Coronary artery (tissue), 2 donors: Measurements from ENCODE around the gene SCN4B.

Experiments used
- DNase-seq: peaks from one replicate; pipeline ENCODE4 v3.0.0-alpha.2; 2017; ENCODE audit warnings: low spot score
- H3K27ac ChIP-seq, 2 donors: fragments of 200-600 bp; sonication (generic); one replicate each; pipeline ENCODE4 v1.5.1; 2016 to 2019
- H3K4me3 ChIP-seq: fragments of 200-600 bp; sonication (generic); 2 replicates; pipeline ENCODE4 v1.5.1; 2016; ENCODE audit warnings: mild to moderate bottlenecking, moderate library complexity
- CTCF ChIP-seq: fragments of 200-600 bp; sonication (generic); IDR thresholded peaks from one replicate; pipeline ENCODE4 v1.5.1; 2019; ENCODE audit warnings: antibody characterized with exemption

SCN4B gene

GRCh38 chr11:118115048-118115447, 37.6 kb downstream of the SCN4B start:
- DNase-seq = no peak
- Histone ChIP-seq H3K27ac (no peak overlapping the region), H3K4me3 (no peak overlapping the region)
- TF ChIP-seq CTCF = no peak

- Histone ChIP-seq H3K4me3 (no peak overlapping the region), H3K27ac (no peak overlapping the region)
- TF ChIP-seq CTCF = no peak
- no peak for DNase-seq
These were observed 38.4 kb downstream of the SCN4B start for GRCh38 chr11:118114266-118114665.

GRCh38 chr11:118112711-118113430, 39.8 kb downstream of the SCN4B start:
- H3K27ac ChIP-seq = no peak overlapping the region
- no peak overlapping the region for H3K4me3 ChIP-seq
- no peak for TF ChIP-seq CTCF
- no peak for DNase-seq

GRCh38 chr11:118111744-118112035, 40.9 kb downstream of the SCN4B start:
- no peak overlapping the region for H3K4me3 ChIP-seq
- DNase-seq = no peak
- TF ChIP-seq CTCF = no peak
- no peak overlapping the region for H3K27ac ChIP-seq

- no peak for DNase-seq
- no peak for TF ChIP-seq CTCF
- H3K4me3 ChIP-seq = no peak overlapping the region
- no peak overlapping the region for H3K27ac ChIP-seq
These were observed 41.4 kb downstream of the SCN4B start for GRCh38 chr11:118111019-118111743.

- no peak for DNase-seq
- no peak overlapping the region for H3K27ac ChIP-seq
- no peak overlapping the region for H3K4me3 ChIP-seq
- no peak for TF ChIP-seq CTCF
These were observed 43.4 kb downstream of the SCN4B start for GRCh38 chr11:118109231-118109630.

- DNase-seq = no peak
- TF ChIP-seq CTCF = no peak
- Histone ChIP-seq H3K4me3 (no peak overlapping the region), H3K27ac (no peak overlapping the region)
These were observed 44.1 kb downstream of the SCN4B start for GRCh38 chr11:118108513-118108912.
